ENCODE data around the gene SNED1.

SNED1 gene

DNA sequence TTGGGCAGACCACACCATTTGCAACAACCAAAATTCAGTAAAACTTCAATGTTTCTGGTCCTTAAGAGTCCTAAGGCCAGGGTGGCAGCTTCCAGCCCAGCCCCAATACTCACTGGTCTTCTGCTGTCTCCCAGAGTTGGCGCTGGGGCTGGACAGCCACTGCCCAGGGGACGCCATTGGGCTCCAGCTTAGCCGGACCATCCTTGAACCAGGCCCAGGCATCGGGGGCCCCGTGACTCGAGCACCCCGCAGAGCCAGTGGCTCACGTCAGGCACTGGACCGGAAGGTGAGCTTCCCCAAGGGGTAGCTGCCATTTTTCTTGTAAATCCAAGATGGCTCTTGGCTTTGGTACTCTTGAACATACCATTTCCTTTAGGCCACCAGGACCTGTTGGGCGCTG is 21.8 kb downstream of the SNED1 start:
- DNase-seq (ENCODE audit: low read depth, low spot score), result no peak
- CTCF ChIA-PET, result no interaction called here
- POLR2A ChIA-PET, result no interaction called here
- TF ChIP-seq, protein P1, sequence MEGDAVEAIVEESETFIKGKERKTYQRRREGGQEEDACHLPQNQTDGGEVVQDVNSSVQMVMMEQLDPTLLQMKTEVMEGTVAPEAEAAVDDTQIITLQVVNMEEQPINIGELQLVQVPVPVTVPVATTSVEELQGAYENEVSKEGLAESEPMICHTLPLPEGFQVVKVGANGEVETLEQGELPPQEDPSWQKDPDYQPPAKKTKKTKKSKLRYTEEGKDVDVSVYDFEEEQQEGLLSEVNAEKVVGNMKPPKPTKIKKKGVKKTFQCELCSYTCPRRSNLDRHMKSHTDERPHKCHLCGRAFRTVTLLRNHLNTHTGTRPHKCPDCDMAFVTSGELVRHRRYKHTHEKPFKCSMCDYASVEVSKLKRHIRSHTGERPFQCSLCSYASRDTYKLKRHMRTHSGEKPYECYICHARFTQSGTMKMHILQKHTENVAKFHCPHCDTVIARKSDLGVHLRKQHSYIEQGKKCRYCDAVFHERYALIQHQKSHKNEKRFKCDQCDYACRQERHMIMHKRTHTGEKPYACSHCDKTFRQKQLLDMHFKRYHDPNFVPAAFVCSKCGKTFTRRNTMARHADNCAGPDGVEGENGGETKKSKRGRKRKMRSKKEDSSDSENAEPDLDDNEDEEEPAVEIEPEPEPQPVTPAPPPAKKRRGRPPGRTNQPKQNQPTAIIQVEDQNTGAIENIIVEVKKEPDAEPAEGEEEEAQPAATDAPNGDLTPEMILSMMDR (IDR thresholded peaks at IDR 0.05; ENCODE audit: insufficient read depth, low read length, missing control alignments), result no peak
- no peak overlapping the region for H3K4me3 ChIP-seq (ENCODE audit: low read depth, low read length)

DNA sequence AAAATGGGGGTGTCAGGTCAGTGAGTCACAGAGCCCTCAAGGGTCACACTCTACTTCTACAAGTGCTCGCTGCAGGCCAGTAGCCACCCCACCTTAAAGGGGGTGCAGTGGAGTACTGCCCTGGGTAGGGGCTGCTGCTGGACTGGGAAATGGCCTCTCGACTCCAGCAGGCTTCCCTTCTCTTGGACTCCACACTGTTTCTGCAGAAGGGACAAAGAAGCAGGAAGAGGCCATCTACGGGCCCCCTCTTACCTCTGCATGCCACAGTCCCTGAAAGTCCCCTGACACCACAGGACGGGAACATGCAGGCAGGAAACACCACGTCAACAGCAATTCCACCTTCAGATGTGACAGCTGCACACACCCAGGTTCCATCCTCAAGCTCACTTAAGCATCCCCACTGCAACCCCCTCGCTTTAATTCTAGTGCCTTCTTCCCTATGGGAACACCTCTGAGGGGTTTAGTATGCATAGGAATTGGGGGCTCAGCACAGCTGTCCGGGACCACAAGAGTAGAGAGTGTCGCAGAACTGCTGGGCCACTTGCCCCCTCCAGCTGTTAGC is 22.3 kb downstream of the SNED1 start:
- TF ChIP-seq, protein P1 (IDR thresholded peaks at IDR 0.05; ENCODE audit: insufficient read depth, low read length, missing control alignments), result no peak
- DNase-seq (ENCODE audit: low read depth, low spot score), result no peak
- no peak overlapping the region for H3K4me3 ChIP-seq (ENCODE audit: low read depth, low read length)
- POLR2A ChIA-PET, result no interaction called here
- CTCF ChIA-PET, result no interaction called here

DNA sequence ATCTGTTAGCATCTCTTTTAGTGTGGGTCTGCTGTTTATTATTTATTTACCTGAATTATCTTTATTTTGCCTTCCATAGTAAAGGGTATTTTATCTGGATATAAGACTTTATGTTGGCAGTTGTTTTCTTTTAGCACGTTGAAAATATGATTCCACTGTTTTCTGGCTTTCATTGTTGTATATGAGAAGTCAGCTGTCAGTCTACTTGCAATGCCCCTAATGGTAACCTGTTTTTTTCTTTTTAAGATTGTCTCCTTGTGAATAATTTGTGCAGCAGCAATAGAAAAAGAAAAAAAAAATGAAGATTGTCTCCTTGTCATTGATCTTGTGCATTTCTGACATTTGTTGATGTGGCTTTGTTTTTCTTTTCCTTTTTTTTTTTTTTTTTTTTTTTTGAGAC is 27.2 kb downstream of the SNED1 start:
- H3K4me3 ChIP-seq (ENCODE audit: low read depth, low read length), result no peak overlapping the region
- DNase-seq (ENCODE audit: low read depth, low spot score), result no peak
- ChIA-PET POLR2A (no interaction called here), CTCF (interaction anchor here (1.1 kb wide), 1 partner anchor 53 kb away, joined by 4 read pairs; no protein-coding TSS in a partner anchor)
- TF ChIP-seq, protein P1 (IDR thresholded peaks at IDR 0.05; ENCODE audit: insufficient read depth, low read length, missing control alignments), result no peak

DNA sequence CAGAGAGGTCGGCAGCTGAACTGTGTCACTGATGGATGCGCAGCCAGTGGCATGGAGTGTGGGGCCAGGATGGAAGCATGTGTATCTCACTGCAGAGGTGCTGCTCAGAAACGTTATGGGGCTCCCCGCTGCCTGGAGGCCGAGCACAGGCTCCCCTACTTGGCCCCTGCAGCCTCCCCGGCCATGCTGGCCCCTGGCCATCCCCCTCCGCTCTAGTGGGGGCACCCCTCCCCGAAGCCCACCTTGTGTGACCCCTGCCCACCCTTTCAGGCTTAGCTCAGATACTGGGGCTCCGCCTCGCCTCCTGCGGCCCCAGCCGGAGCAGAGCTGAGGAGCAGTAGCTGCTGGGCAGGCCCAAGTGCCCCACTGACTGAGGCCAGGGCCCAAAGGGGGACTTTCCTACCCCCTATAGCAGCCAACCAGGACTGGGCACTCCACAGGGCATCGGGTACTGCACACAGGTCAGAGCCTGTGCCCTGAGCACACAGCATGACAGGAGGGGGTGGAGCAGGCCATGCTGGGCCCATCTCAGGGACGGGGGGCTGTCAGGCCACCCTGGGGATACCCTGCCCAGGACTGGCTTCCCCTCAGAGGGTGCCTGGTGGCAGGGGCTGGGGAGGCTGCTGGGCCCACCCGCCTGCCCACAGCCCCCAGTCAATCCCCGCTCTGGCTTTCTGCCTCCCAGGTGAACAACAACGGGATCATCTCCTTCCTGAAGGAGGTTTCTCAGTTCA is 31.3 kb downstream of the SNED1 start:
- no peak overlapping the region for H3K4me3 ChIP-seq (ENCODE audit: low read depth, low read length)
- ChIA-PET CTCF (interaction anchor here (1.1 kb wide), 1 partner anchor 20 kb away, joined by 5 read pairs; no protein-coding TSS in a partner anchor), POLR2A (interaction anchor here (0.6 kb wide), 2 partner anchors 176 to 764 kb away, joined by 3 read pairs; no protein-coding TSS in a partner anchor)
- TF ChIP-seq, protein P1 (IDR thresholded peaks at IDR 0.05; ENCODE audit: insufficient read depth, low read length, missing control alignments), result no peak
- no peak for DNase-seq (ENCODE audit: low read depth, low spot score)

DNA sequence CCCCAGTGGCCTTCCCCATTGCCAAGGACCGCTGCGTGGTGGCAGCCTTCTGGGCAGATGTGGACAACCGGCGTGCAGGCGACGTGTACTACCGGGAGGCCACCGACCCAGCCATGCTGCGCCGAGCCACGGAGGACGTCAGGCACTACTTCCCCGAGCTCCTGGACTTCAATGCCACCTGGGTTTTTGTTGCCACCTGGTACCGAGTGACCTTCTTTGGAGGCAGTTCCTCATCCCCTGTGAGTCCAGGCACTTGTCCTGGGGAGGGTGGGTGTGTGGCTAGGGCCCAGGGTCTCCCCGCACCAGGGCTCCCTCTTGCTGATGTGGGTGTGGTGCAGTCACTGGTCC is 31.9 kb downstream of the SNED1 start:
- CTCF ChIA-PET, result interaction anchor here (1.1 kb wide), 1 partner anchor 21 kb away, joined by 5 read pairs; no protein-coding TSS in a partner anchor

DNA sequence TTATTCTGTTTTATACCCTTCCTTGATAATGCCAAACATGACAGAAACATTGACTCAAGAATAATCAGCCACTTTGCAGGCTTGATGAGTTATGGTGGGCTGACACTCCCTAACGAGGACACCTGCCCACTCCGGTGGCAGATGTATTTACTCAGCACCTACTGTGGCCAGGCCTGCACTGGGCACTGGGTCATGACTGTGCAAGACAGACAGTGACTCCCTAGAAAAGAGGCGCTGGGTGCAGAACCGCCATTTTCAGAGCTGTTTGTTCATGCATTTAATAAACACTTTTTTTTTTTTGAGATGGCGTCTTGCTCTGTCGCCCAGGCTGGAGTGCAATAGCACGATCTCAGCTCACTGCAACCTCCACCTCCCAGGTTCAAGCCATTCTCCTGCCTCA is 32.5 kb downstream of the SNED1 start:
- H3K4me3 ChIP-seq (ENCODE audit: low read depth, low read length), result no peak overlapping the region
- ChIA-PET CTCF (interaction anchor here (1.1 kb wide), 1 partner anchor 21 kb away, joined by 5 read pairs; no protein-coding TSS in a partner anchor), POLR2A (no interaction called here)
- DNase-seq (ENCODE audit: low read depth, low spot score), result no peak
- TF ChIP-seq, protein P1 (IDR thresholded peaks at IDR 0.05; ENCODE audit: insufficient read depth, low read length, missing control alignments), result no peak

More for the DNA sequence above, 31.9 kb downstream of the SNED1 start:
- TF ChIP-seq, protein P1 (IDR thresholded peaks at IDR 0.05; ENCODE audit: insufficient read depth, low read length, missing control alignments), result no peak
- H3K4me3 ChIP-seq (ENCODE audit: low read depth, low read length), result no peak overlapping the region
- POLR2A ChIA-PET, result interaction anchor here (0.6 kb wide), 2 partner anchors 177 to 763 kb away, joined by 3 read pairs; no protein-coding TSS in a partner anchor
- no peak for DNase-seq (ENCODE audit: low read depth, low spot score)
